ENCODE data around the gene MROH8. TPM values are rescaled to one million over a fixed set of nuclear protein-coding genes. Genes with fewer than 3 reads are reported as not detected.
A peak's percentile ranks its signal among the peaks of the same experiment; 100 is the strongest.

Gene MROH8
- total and polyA plus RNA-seq, 4 donors, result 4.8 to 11.1 (median 8.2) TPM

DNA sequence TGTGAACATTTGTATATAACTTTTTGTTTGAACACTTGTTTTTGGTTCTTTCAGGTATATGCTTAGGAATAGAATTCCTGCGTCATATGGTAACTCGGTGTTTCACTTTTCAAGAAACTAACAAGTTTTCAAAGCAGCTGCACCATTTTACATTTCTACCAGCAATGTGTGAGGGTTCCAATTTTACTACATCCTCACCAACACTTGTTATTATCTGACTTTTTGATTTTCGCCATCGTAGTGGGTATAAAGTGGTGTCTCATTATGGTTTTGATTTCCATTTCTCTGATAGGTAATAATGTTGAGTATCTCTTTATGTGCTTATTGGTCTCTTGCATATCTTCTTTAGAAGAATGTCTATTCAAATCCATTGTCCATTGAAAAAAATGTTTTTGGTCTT, 39.6 kb upstream of the MROH8 start:
- WGBS (ENCODE audit: insufficient coverage), result no CpG with 5 or more reads among the region's 4 CpGs
- Histone ChIP-seq H3K27me3 (ENCODE audit: control insufficient read depth, insufficient read depth, low read length) (no peaks in the 10 kb centered on the region), H3K36me3 (ENCODE audit: control insufficient read depth, insufficient read depth, low read length) (peaks cover 21% of the 10 kb centered on the region), H3K4me1 (ENCODE audit: control insufficient read depth, insufficient read depth, low read length) (no peaks in the 10 kb centered on the region), H3K27ac (ENCODE audit: low read depth, low read length) (no peak overlapping the region), H3K9me3 (ENCODE audit: control insufficient read depth, insufficient read depth, low read length) (no peaks in the 10 kb centered on the region), H3K4me3 (ENCODE audit: low read depth, low read length) (no peak overlapping the region)
- no peak for DNase-seq (ENCODE audit: low read depth in 4 of 6, low spot score in 6 of 6)

DNA sequence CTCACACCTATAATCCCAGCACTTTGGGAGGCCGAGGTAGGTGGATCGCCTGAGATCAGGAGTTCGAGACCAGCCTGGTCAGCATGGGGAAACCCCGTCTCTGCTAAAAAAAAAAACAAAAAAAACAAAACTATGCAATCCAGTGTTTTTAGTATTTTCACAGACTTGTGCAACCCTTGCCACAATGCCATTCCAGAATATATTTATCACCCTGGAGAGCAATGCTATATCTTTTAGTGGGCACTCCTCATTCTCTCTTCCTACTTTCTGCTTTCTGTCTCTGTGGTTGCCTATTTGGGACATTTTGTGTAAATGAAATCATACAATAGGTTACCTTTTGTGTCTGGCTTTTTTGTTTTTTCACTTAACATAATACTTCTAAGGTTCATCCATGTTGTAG, 39.1 kb upstream of the MROH8 start:
- Histone ChIP-seq H3K36me3 (ENCODE audit: control insufficient read depth, insufficient read depth, low read length) (peaks cover 18% of the 10 kb centered on the region), H3K27ac (ENCODE audit: low read depth, low read length) (no peak overlapping the region), H3K4me1 (ENCODE audit: control insufficient read depth, insufficient read depth, low read length) (no peaks in the 10 kb centered on the region), H3K4me3 (ENCODE audit: low read depth, low read length) (no peak overlapping the region), H3K9me3 (ENCODE audit: control insufficient read depth, insufficient read depth, low read length) (no peaks in the 10 kb centered on the region), H3K27me3 (ENCODE audit: control insufficient read depth, insufficient read depth, low read length) (no peaks in the 10 kb centered on the region)
- 90% methylated on average over 2 of the region's 4 CpGs for WGBS (ENCODE audit: insufficient coverage)
- no peak for DNase-seq (ENCODE audit: low read depth in 4 of 6, low spot score in 6 of 6)

DNA sequence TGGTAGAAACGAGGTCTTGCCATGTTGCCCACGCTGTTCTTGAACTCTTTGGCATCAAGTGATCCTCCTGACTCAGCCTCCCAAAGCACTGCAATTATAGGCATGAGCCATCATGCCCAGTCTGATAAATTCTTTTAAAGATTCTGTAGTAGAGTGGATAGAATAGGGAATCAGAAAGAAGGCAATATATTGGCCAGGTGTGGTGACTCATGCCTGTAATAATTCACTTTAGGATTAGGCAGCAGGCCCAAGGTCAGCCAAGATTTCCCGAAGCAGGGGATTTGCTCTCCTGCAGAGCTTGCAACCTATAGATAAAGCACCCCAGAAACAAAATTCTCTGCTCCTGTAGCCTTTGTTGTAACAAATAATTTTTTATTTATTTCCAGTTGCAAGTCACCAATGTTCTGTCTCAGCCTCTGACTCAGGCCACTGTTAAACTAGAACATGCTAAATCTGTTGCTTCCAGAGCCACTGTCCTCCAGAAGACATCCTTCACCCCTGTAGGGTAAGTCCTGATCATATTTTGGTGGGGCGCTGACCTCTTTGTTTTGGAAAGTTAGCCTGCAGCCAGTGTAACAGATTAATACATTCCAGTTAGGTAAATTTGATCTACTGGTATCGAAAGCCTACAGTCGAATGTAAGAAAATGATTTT, 30.4 kb upstream of the MROH8 start:
- Histone ChIP-seq H3K4me3 (ENCODE audit: low read depth, low read length) (no peak overlapping the region), H3K27me3 (ENCODE audit: control insufficient read depth, insufficient read depth, low read length) (no peaks in the 10 kb centered on the region), H3K4me1 (ENCODE audit: control insufficient read depth, insufficient read depth, low read length) (no peaks in the 10 kb centered on the region), H3K9me3 (ENCODE audit: control insufficient read depth, insufficient read depth, low read length) (no peaks in the 10 kb centered on the region), H3K27ac (ENCODE audit: low read depth, low read length) (no peak overlapping the region), H3K36me3 (ENCODE audit: control insufficient read depth, insufficient read depth, low read length) (peaks cover 42% of the 10 kb centered on the region)
- no peak for DNase-seq (ENCODE audit: low read depth in 4 of 6, low spot score in 6 of 6)
- WGBS (ENCODE audit: insufficient coverage), result no CpG with 5 or more reads among the region's 6 CpGs

DNA sequence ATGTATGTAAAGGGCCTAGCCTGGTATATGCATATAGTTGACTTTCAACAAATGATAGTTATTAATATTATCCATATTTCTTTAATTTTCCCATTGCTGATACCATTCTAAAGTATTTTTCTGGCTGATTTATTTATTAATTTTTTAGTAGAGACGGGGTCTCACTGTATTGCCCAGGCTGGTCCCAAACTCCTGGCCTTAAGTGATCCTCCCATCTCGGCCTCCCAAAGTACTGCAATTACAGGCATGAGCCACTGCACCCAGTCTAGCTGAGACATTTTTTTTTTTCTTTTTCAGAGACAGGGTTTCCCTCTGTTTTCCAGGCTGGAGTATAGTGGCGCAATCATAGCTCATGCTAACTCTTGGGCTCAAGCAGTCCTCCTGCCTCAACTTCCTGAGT, 29.8 kb upstream of the MROH8 start:
- Histone ChIP-seq H3K4me3 (ENCODE audit: low read depth, low read length) (no peak overlapping the region), H3K4me1 (ENCODE audit: control insufficient read depth, insufficient read depth, low read length) (peaks cover 5% of the 10 kb centered on the region), H3K27me3 (ENCODE audit: control insufficient read depth, insufficient read depth, low read length) (no peaks in the 10 kb centered on the region), H3K27ac (ENCODE audit: low read depth, low read length) (no peak overlapping the region), H3K9me3 (ENCODE audit: control insufficient read depth, insufficient read depth, low read length) (no peaks in the 10 kb centered on the region), H3K36me3 (ENCODE audit: control insufficient read depth, insufficient read depth, low read length) (peaks cover 47% of the 10 kb centered on the region)
- 100% methylated on average over 2 of the region's 3 CpGs for WGBS (ENCODE audit: insufficient coverage)
- no peak for DNase-seq (ENCODE audit: low read depth in 4 of 6, low spot score in 6 of 6)

DNA sequence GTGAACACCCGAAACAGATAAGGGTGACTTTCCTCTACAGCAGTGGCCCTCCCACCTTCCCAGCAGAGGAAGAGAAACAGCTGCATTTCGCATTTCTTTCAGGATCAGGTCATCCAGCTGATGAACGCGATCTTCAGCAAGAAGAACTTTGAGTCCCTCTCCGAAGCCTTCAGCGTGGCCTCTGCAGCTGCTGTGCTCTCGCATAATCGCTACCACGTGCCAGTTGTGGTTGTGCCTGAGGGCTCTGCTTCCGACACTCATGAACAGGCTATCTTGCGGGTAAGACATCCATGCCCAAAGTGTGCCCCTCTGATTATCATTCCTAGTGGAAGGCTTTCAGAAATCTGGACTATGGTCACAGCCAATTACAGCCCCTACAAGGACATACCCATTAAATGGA, 27.8 kb upstream of the MROH8 start:
- Histone ChIP-seq H3K36me3 (ENCODE audit: control insufficient read depth, insufficient read depth, low read length) (peaks cover 49% of the 10 kb centered on the region), H3K27ac (ENCODE audit: low read depth, low read length) (no peak overlapping the region), H3K4me3 (ENCODE audit: low read depth, low read length) (no peak overlapping the region), H3K9me3 (ENCODE audit: control insufficient read depth, insufficient read depth, low read length) (no peaks in the 10 kb centered on the region), H3K27me3 (ENCODE audit: control insufficient read depth, insufficient read depth, low read length) (no peaks in the 10 kb centered on the region), H3K4me1 (ENCODE audit: control insufficient read depth, insufficient read depth, low read length) (peaks cover 11% of the 10 kb centered on the region)
- DNase-seq (ENCODE audit: low read depth in 4 of 6, low spot score in 6 of 6), result no peak
- 95% methylated on average over 11 of the region's 11 CpGs for WGBS (ENCODE audit: insufficient coverage)

DNA sequence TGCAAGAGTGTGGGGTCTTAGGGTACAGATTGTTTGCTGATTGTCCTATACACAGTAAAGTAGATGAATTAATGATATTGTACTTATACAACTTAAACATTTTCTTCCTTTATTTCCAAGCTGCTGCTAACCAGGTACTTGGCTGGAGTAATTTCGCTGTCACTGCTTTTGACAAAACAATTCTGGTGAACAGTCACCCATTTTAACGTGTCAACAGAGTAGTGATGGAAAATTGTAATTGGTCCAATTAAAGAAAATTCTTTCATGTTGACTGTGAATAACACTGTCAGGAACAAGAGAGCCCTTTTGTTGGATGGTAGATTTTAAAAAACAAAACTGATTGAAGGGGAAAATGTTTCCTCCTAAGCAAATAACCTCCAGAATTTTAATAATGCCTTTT, 26.4 kb upstream of the MROH8 start:
- no peaks in the 10 kb centered on the region for H3K9me3 ChIP-seq (ENCODE audit: control insufficient read depth, insufficient read depth, low read length)
- no peak overlapping the region for H3K4me3 ChIP-seq (ENCODE audit: low read depth, low read length)
- H3K36me3 ChIP-seq (ENCODE audit: control insufficient read depth, insufficient read depth, low read length), result peaks cover 38% of the 10 kb centered on the region
- no peak overlapping the region for H3K27ac ChIP-seq (ENCODE audit: low read depth, low read length)
- peaks cover 11% of the 10 kb centered on the region for H3K4me1 ChIP-seq (ENCODE audit: control insufficient read depth, insufficient read depth, low read length)
- WGBS (ENCODE audit: insufficient coverage), result no CpG with 5 or more reads among the region's 2 CpGs
- no peaks in the 10 kb centered on the region for H3K27me3 ChIP-seq (ENCODE audit: control insufficient read depth, insufficient read depth, low read length)
- peak in 1 of 6 donors; percentile 51 for DNase-seq (ENCODE audit: low read depth in 4 of 6, low spot score in 6 of 6)

DNA sequence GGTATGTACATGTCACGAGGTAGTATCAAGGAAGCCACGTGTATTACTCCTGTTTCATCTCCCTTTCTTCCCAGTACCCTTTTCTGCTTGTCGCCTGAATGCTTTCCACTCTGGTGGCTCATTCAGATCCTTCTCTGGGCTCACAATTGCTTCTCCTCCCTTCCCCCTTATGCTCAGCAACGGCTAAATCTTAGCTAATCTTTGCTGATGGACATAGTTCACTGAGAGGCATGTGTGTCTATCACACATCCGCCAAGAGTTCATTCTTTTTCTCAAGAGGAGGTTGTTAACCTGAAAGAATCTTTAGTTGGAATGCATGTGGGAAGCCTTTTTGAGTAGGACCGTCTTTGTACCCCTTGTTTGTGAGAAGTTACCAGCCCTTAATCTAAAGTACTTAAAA, 25.8 kb upstream of the MROH8 start:
- H3K27me3 ChIP-seq (ENCODE audit: control insufficient read depth, insufficient read depth, low read length), result no peaks in the 10 kb centered on the region
- H3K36me3 ChIP-seq (ENCODE audit: control insufficient read depth, insufficient read depth, low read length), result peaks cover 39% of the 10 kb centered on the region
- H3K4me3 ChIP-seq (ENCODE audit: low read depth, low read length), result no peak overlapping the region
- peaks cover 11% of the 10 kb centered on the region for H3K4me1 ChIP-seq (ENCODE audit: control insufficient read depth, insufficient read depth, low read length)
- WGBS (ENCODE audit: insufficient coverage), result 67% methylated on average over 1 of the region's 6 CpGs
- no peaks in the 10 kb centered on the region for H3K9me3 ChIP-seq (ENCODE audit: control insufficient read depth, insufficient read depth, low read length)
- no peak overlapping the region for H3K27ac ChIP-seq (ENCODE audit: low read depth, low read length)
- DNase-seq (ENCODE audit: low read depth in 4 of 6, low spot score in 6 of 6), result peak in 2 of 6 donors; percentile 22 to 58

DNA sequence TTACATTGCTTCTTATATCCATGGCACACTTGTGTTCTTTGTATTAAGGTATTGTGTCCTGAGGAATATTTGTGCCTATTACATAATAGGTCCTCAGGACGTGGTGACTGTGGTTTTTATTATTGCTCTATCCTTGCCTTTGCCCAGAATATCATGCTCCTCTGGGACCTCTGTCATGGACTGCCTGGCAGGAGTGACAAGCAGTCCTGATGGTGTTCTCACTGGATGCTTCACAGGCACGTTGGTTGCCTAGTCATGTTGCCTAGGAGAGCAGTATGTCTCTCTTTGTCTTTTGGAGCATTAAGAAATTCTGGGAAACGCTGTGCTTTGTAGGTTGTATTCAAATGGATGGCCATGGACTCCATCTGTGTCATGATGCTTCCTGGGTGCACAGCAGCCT, 24.7 kb upstream of the MROH8 start:
- no peaks in the 10 kb centered on the region for H3K9me3 ChIP-seq (ENCODE audit: control insufficient read depth, insufficient read depth, low read length)
- H3K36me3 ChIP-seq (ENCODE audit: control insufficient read depth, insufficient read depth, low read length), result peaks cover 44% of the 10 kb centered on the region
- no peaks in the 10 kb centered on the region for H3K27me3 ChIP-seq (ENCODE audit: control insufficient read depth, insufficient read depth, low read length)
- peaks cover 15% of the 10 kb centered on the region for H3K4me1 ChIP-seq (ENCODE audit: control insufficient read depth, insufficient read depth, low read length)
- 19% methylated on average over 2 of the region's 3 CpGs for WGBS (ENCODE audit: insufficient coverage)
- no peak overlapping the region for H3K27ac ChIP-seq (ENCODE audit: low read depth, low read length)
- no peak overlapping the region for H3K4me3 ChIP-seq (ENCODE audit: low read depth, low read length)
- peak in 2 of 6 donors; percentile 40 to 49 for DNase-seq (ENCODE audit: low read depth in 4 of 6, low spot score in 6 of 6)

DNA sequence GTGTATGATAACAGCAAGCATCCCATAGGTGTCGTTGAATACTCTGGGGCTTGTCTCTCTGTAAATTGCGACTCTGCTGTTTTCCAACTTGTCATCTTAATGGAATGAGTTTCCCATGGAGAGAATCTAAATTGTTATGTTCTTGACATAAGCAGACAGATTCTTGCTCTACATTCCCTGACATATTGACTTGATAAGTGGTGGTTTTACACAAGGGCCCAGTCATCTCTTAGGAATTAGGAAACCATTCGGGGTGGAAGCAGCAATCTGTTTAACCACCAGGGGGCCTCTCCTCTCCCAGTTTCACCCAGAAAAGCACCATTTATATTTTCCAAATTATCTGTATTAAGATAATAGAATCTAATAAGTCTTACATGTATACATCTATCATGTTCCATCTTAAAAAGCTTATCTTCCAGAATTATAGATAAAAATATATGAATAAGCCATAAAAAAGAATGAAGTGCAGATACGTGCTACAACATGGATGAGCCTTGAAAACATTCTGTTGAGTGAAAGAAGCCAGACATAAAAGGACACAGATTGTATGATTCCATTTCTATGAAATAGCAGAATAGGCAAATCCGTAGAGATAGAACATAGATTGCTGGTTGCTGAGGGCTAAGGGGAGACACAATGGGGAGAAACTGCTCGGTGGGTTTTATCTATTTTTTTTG, 23.1 kb upstream of the MROH8 start:
- Histone ChIP-seq H3K27me3 (ENCODE audit: control insufficient read depth, insufficient read depth, low read length) (no peaks in the 10 kb centered on the region), H3K9me3 (ENCODE audit: control insufficient read depth, insufficient read depth, low read length) (no peaks in the 10 kb centered on the region), H3K36me3 (ENCODE audit: control insufficient read depth, insufficient read depth, low read length) (peaks cover 45% of the 10 kb centered on the region), H3K4me1 (ENCODE audit: control insufficient read depth, insufficient read depth, low read length) (peaks cover 18% of the 10 kb centered on the region), H3K4me3 (ENCODE audit: low read depth, low read length) (no peak overlapping the region), H3K27ac (ENCODE audit: low read depth, low read length) (peak overlapping the region; percentile 67)
- DNase-seq (ENCODE audit: low read depth in 4 of 6, low spot score in 6 of 6), result peak in 2 of 6 donors; percentile 81 to 82
- 100% methylated on average over 1 of the region's 6 CpGs for WGBS (ENCODE audit: insufficient coverage)

DNA sequence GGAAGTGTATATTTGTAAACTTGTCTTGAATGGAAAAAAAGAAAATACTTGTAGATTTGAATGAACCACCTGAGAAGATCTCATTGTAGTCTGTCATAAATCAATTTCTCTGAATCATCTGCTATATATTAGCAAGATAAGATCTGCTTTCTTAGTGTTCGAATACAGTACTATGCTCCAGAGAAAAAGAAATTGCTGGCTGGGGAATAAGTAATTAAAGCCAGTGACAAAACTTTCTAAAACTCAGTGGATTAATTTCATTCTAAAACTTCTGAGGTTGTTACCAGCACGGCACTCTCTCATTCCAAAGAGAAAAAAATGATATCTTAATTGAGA, 22.4 kb upstream of the MROH8 start:
- H3K9me3 ChIP-seq (ENCODE audit: control insufficient read depth, insufficient read depth, low read length), result no peaks in the 10 kb centered on the region
- peaks cover 18% of the 10 kb centered on the region for H3K4me1 ChIP-seq (ENCODE audit: control insufficient read depth, insufficient read depth, low read length)
- no peak for DNase-seq (ENCODE audit: low read depth in 4 of 6, low spot score in 6 of 6)
- no peaks in the 10 kb centered on the region for H3K27me3 ChIP-seq (ENCODE audit: control insufficient read depth, insufficient read depth, low read length)
- no peak overlapping the region for H3K4me3 ChIP-seq (ENCODE audit: low read depth, low read length)
- H3K27ac ChIP-seq (ENCODE audit: low read depth, low read length), result peak overlapping the region; percentile 67
- H3K36me3 ChIP-seq (ENCODE audit: control insufficient read depth, insufficient read depth, low read length), result peaks cover 41% of the 10 kb centered on the region
- WGBS (ENCODE audit: insufficient coverage), result no CpG with 5 or more reads among the region's 2 CpGs

Data from spinal cord (tissue), 10 donors.